GM23338 (cell line): ENCODE results near the gene MVB12B. TPM values are rescaled to one million over a fixed set of nuclear protein-coding genes. Genes with fewer than 3 reads are reported as not detected.

Source experiments
- ATAC-seq: fragments of 200-7000 bp; cut with Tn5 transposase; 3 replicates; pipeline ENCODE4 v1.9.1; 2020
- DNase-seq: peaks from one replicate; pipeline ENCODE4 v3.0.0-alpha.2; 2015; ENCODE audit warnings: low spot score
- H2AFZ ChIP-seq: fragments of 200-600 bp; sonication (generic); 2 replicates; pipeline ENCODE4 v1.8.0; 2016; ENCODE audit warnings: antibody characterized with exemption, mild to moderate bottlenecking, moderate library complexity
- H3F3A ChIP-seq: fragments of 200-600 bp; sonication (generic); replicated peaks from 2 replicates; pipeline ENCODE4 v1.8.0; 2017; ENCODE audit warnings: antibody characterized with exemption, mixed run types, low read depth
- H3K27ac ChIP-seq: fragments of 200-600 bp; sonication (generic); 2 replicates; pipeline ENCODE4 v1.6.1; 2016; ENCODE audit warnings: low read depth
- H3K27me3 ChIP-seq: fragments of 200-600 bp; sonication (generic); 2 replicates; pipeline ENCODE4 v1.8.0; 2016; ENCODE audit warnings: mild to moderate bottlenecking, mixed run types, moderate library complexity; ENCODE audit not compliant: insufficient read depth
- H3K36me3 ChIP-seq: fragments of 200-600 bp; sonication (generic); 2 replicates; pipeline ENCODE4 v1.8.0; 2016; ENCODE audit warnings: mild to moderate bottlenecking; ENCODE audit not compliant: insufficient read depth
- H3K4me1 ChIP-seq: fragments of 200-600 bp; sonication (generic); 2 replicates; pipeline ENCODE4 v1.8.0; 2016; ENCODE audit warnings: mild to moderate bottlenecking, moderate library complexity; ENCODE audit not compliant: insufficient read depth
- H3K4me2 ChIP-seq: fragments of 200-600 bp; sonication (generic); 2 replicates; pipeline ENCODE4 v1.7.1; 2017; ENCODE audit warnings: mixed run types
- H3K4me3 ChIP-seq: fragments of 200-600 bp; sonication (generic); 2 replicates; pipeline ENCODE4 v1.6.1; 2016; ENCODE audit warnings: mixed run types
- H3K79me2 ChIP-seq: fragments of 200-600 bp; sonication (generic); replicated peaks from 2 replicates; pipeline ENCODE4 v1.8.0; 2017; ENCODE audit warnings: mild to moderate bottlenecking; ENCODE audit not compliant: insufficient read depth
- H3K9me2 ChIP-seq: fragments of 200-600 bp; sonication (generic); 2 replicates; pipeline ENCODE4 v1.8.0; 2017; ENCODE audit not compliant: insufficient read depth
- H4K20me1 ChIP-seq: fragments of 200-600 bp; sonication (generic); replicated peaks from 2 replicates; pipeline ENCODE4 v1.8.0; 2017; ENCODE audit warnings: mild to moderate bottlenecking; ENCODE audit not compliant: insufficient read depth
- H3K27ac Mint-ChIP-seq: 2 replicates; pipeline ENCODE4 v1.8.0; 2020; ENCODE audit warnings: inconsistent platforms, mild to moderate bottlenecking, moderate library complexity, mixed read lengths
- H3K27me3 Mint-ChIP-seq: 3 replicates; pipeline ENCODE4 v1.8.0; 2022; ENCODE audit warnings: low read depth, mild to moderate bottlenecking, moderate library complexity, mixed read lengths, inconsistent platforms; ENCODE audit not compliant: insufficient read depth, poor library complexity
- H3K36me3 Mint-ChIP-seq: 3 replicates; pipeline ENCODE4 v1.8.0; 2021; ENCODE audit warnings: low read depth, mild to moderate bottlenecking, inconsistent platforms, moderate library complexity, mixed read lengths
- H3K4me1 Mint-ChIP-seq: 3 replicates; pipeline ENCODE4 v1.8.0; 2020; ENCODE audit warnings: mild to moderate bottlenecking, inconsistent platforms, mixed read lengths
- H3K4me3 Mint-ChIP-seq: 3 replicates; pipeline ENCODE4 v1.8.0; 2021; ENCODE audit warnings: moderate library complexity, mild to moderate bottlenecking, inconsistent platforms, mixed read lengths
- H3K9me3 Mint-ChIP-seq: 3 replicates; pipeline ENCODE4 v1.8.0; 2020; ENCODE audit warnings: moderate library complexity, mild to moderate bottlenecking, inconsistent platforms, mixed read lengths
- ETS1 ChIP-seq: IDR thresholded peaks from 2 replicates; pipeline ENCODE4 v1.6.1; 2016; ENCODE audit warnings: antibody characterized with exemption
- EZH2 ChIP-seq: fragments of 200-600 bp; sonication (generic); IDR thresholded peaks from one replicate; pipeline ENCODE4 v1.8.0; 2017; ENCODE audit warnings: antibody characterized with exemption, mild to moderate bottlenecking, low read depth; ENCODE audit not compliant: unreplicated experiment
- EZH2phosphoT487 ChIP-seq: fragments of 200-600 bp; sonication (generic); IDR thresholded peaks from one replicate; pipeline ENCODE4 v1.8.1; 2018; ENCODE audit warnings: antibody characterized with exemption; ENCODE audit not compliant: unreplicated experiment
- POLR2AphosphoS5 ChIP-seq: IDR thresholded peaks from 2 replicates; pipeline ENCODE4 v1.6.1; 2016; ENCODE audit warnings: antibody characterized with exemption, low read depth
- ZNF114 ChIP-seq: fragments of 250-450 bp; sonication (Bioruptor Pico); IDR thresholded peaks from 2 replicates; pipeline ENCODE4 v1.5.0; 2020; ENCODE audit warnings: mild to moderate bottlenecking, moderate library complexity
- ZNF462 ChIP-seq: fragments of 250-450 bp; sonication (Bioruptor Pico); IDR thresholded peaks from 2 replicates; pipeline ENCODE4 v1.5.0; 2020; ENCODE audit warnings: mild to moderate bottlenecking, moderate library complexity
- polyA plus RNA-seq: library from polyadenylated mRNA; unstranded; fragments of >200 nt; fragmentation: Nextera tagmentation; extraction: Ambion mirVana; gene quantifications from 2 replicates; pipeline ENCODE4 v1.2.1, GENCODE V29; 2016
- total RNA-seq: library from RNA; depleted of rRNA; stranded (reverse); fragments of >200 nt; shearing (Covaris generic); gene quantifications from 2 replicates; pipeline ENCODE4 v1.2.3, GENCODE V29; 2014

The MVB12B gene
- total and polyA plus RNA-seq, 2 experiments from 2014 or later, result 1.9 to 6.6 TPM

- TF ChIP-seq ZNF462 (CRISPR knock-in tag), result no peak
- no peak for TF ChIP-seq EZH2
Measured at GRCh38 chr9:126478216-126478981, 151.8 kb downstream of the MVB12B start (continued).

- no peaks in the 10 kb centered on the region for H3K36me3 Mint-ChIP-seq
- Histone ChIP-seq H3K79me2 (no peaks in the 10 kb centered on the region), H4K20me1 (no peaks in the 10 kb centered on the region), H3F3A (no peaks in the 10 kb centered on the region), H2AFZ (no peak overlapping the region), H3K4me2 (no peak overlapping the region), H3K4me1 (no peaks in the 10 kb centered on the region), H3K9me2 (no peaks in the 10 kb centered on the region), H3K27ac (no peak overlapping the region), H3K27me3 (no peaks in the 10 kb centered on the region), H3K36me3 (no peaks in the 10 kb centered on the region), H3K4me3 (no peak overlapping the region)
- DNase-seq (no peak), ATAC-seq (no peak)
- H3K4me1 Mint-ChIP-seq, result peaks cover 5% of the 10 kb centered on the region
- H3K4me3 Mint-ChIP-seq, result no peak overlapping the region
- no peak overlapping the region for H3K27ac Mint-ChIP-seq
- no peaks in the 10 kb centered on the region; the same call in 2 of the 3 replicates for H3K9me3 Mint-ChIP-seq
- peaks cover 14% of the 10 kb centered on the region for H3K27me3 Mint-ChIP-seq
- TF ChIP-seq ETS1, result no peak
- TF ChIP-seq ZNF114 (CRISPR knock-in tag), result no peak
- no peak for TF ChIP-seq POLR2AphosphoS5
- no peak for TF ChIP-seq EZH2phosphoT487
- TF ChIP-seq ZNF462 (CRISPR knock-in tag), result no peak
Measured at GRCh38 chr9:126479515-126479914, 152.9 kb downstream of the MVB12B start.
